IPS-15b (cell line): ENCODE results near the gene PHLDB1.

Experiments used
- H3K27me3 ChIP-seq: one replicate; pipeline ENCODE4 v1.6.1; 2013; ENCODE audit warnings: low read length; ENCODE audit not compliant: control insufficient read depth, insufficient read depth
- H3K36me3 ChIP-seq: one replicate; pipeline ENCODE4 v1.6.1; 2013; ENCODE audit warnings: low read length; ENCODE audit not compliant: control insufficient read depth, insufficient read depth
- H3K4me1 ChIP-seq: one replicate; pipeline ENCODE4 v1.6.1; 2013; ENCODE audit warnings: mild to moderate bottlenecking, low read length; ENCODE audit not compliant: control insufficient read depth, insufficient read depth
- H3K4me3 ChIP-seq: one replicate; pipeline ENCODE4 v1.5.1; 2013; ENCODE audit warnings: low read depth, low read length
- H3K9ac ChIP-seq: one replicate; pipeline ENCODE4 v1.6.1; 2013; ENCODE audit warnings: low read depth, mild to moderate bottlenecking, low read length
- H3K9me3 ChIP-seq: one replicate; pipeline ENCODE4 v1.6.1; 2013; ENCODE audit warnings: mild to moderate bottlenecking, low read length; ENCODE audit not compliant: control insufficient read depth, insufficient read depth

The PHLDB1 gene

GRCh38 chr11:118689503-118689851, 82.1 kb downstream of the PHLDB1 start:
- H3K27me3 ChIP-seq: no peaks in the 10 kb centered on the region
- no peak overlapping the region for H3K9ac ChIP-seq
- peaks cover 2% of the 10 kb centered on the region for H3K4me1 ChIP-seq
- H3K9me3 ChIP-seq: no peaks in the 10 kb centered on the region
- H3K36me3 ChIP-seq: no peaks in the 10 kb centered on the region
- peak overlapping the region; percentile 42 for H3K4me3 ChIP-seq

GRCh38 chr11:118689852-118690552, 82.6 kb downstream of the PHLDB1 start:
- peaks cover 2% of the 10 kb centered on the region for H3K4me1 ChIP-seq
- no peaks in the 10 kb centered on the region for H3K9me3 ChIP-seq
- H3K27me3 ChIP-seq: no peaks in the 10 kb centered on the region
- peak overlapping the region; percentile 44 for H3K4me3 ChIP-seq
- H3K9ac ChIP-seq: peak overlapping the region; percentile 16
- H3K36me3 ChIP-seq: no peaks in the 10 kb centered on the region

- no peaks in the 10 kb centered on the region for H3K27me3 ChIP-seq
- peaks cover 2% of the 10 kb centered on the region for H3K4me1 ChIP-seq
- no peaks in the 10 kb centered on the region for H3K36me3 ChIP-seq
- H3K4me3 ChIP-seq: no peak overlapping the region
- H3K9ac ChIP-seq: peak overlapping the region; percentile 16
- no peaks in the 10 kb centered on the region for H3K9me3 ChIP-seq
These were observed 83.3 kb downstream of the PHLDB1 start for GRCh38 chr11:118690553-118691304.

GRCh38 chr11:118691926-118692830, 84.8 kb downstream of the PHLDB1 start:
- Histone ChIP-seq H3K27me3 (no peaks in the 10 kb centered on the region), H3K4me1 (peaks cover 2% of the 10 kb centered on the region), H3K4me3 (no peak overlapping the region), H3K36me3 (no peaks in the 10 kb centered on the region), H3K9me3 (no peaks in the 10 kb centered on the region), H3K9ac (peak overlapping the region; percentile 60)

- Histone ChIP-seq H3K4me3 (no peak overlapping the region), H3K9ac (no peak overlapping the region), H3K36me3 (no peaks in the 10 kb centered on the region), H3K27me3 (no peaks in the 10 kb centered on the region), H3K9me3 (no peaks in the 10 kb centered on the region), H3K4me1 (peaks cover 2% of the 10 kb centered on the region)
These were observed 86.8 kb downstream of the PHLDB1 start for GRCh38 chr11:118694185-118694584.

GRCh38 chr11:118694771-118695170, 87.4 kb downstream of the PHLDB1 start:
- Histone ChIP-seq H3K36me3 (no peaks in the 10 kb centered on the region), H3K9ac (no peak overlapping the region), H3K27me3 (no peaks in the 10 kb centered on the region), H3K4me3 (no peak overlapping the region), H3K4me1 (peaks cover 2% of the 10 kb centered on the region), H3K9me3 (no peaks in the 10 kb centered on the region)

- no peak overlapping the region for H3K9ac ChIP-seq
- H3K27me3 ChIP-seq: no peaks in the 10 kb centered on the region
- H3K9me3 ChIP-seq: no peaks in the 10 kb centered on the region
- H3K4me1 ChIP-seq: no peaks in the 10 kb centered on the region
- H3K36me3 ChIP-seq: no peaks in the 10 kb centered on the region
- H3K4me3 ChIP-seq: no peak overlapping the region
These were observed 89.3 kb downstream of the PHLDB1 start for GRCh38 chr11:118696673-118697226.

GRCh38 chr11:118697346-118697745, 89.9 kb downstream of the PHLDB1 start:
- no peaks in the 10 kb centered on the region for H3K27me3 ChIP-seq
- no peaks in the 10 kb centered on the region for H3K36me3 ChIP-seq
- H3K9ac ChIP-seq: no peak overlapping the region
- no peaks in the 10 kb centered on the region for H3K9me3 ChIP-seq
- H3K4me3 ChIP-seq: no peak overlapping the region
- no peaks in the 10 kb centered on the region for H3K4me1 ChIP-seq

- Histone ChIP-seq H3K4me3 (no peak overlapping the region), H3K27me3 (no peaks in the 10 kb centered on the region), H3K4me1 (no peaks in the 10 kb centered on the region), H3K36me3 (no peaks in the 10 kb centered on the region), H3K9me3 (no peaks in the 10 kb centered on the region), H3K9ac (no peak overlapping the region)
These were observed 92.2 kb downstream of the PHLDB1 start for GRCh38 chr11:118699506-118700220.

- H3K4me3 ChIP-seq: no peak overlapping the region
- H3K4me1 ChIP-seq: peaks cover 7% of the 10 kb centered on the region
- H3K36me3 ChIP-seq: peaks cover 3% of the 10 kb centered on the region
- H3K9me3 ChIP-seq: no peaks in the 10 kb centered on the region
- H3K27me3 ChIP-seq: no peaks in the 10 kb centered on the region
- H3K9ac ChIP-seq: no peak overlapping the region
These were observed 96.2 kb downstream of the PHLDB1 start for GRCh38 chr11:118703563-118704106.
